ENCODE data around the gene PLEKHJ1. TPM values are rescaled to one million over a fixed set of nuclear protein-coding genes. Genes with fewer than 3 reads are reported as not detected.
A peak's percentile ranks its signal among the peaks of the same experiment; 100 is the strongest.

PLEKHJ1 gene
- total and polyA plus RNA-seq, 2 of the 13 experiments (the other 11 are each of a cell fraction or from before 2014, with no cell fraction given) = 70.5 to 130 TPM

- TF ChIP-seq RFX1 (IDR thresholded peaks at IDR 0.05) = no peak
- TF ChIP-seq MTA1 (CRISPR knock-in tag; IDR thresholded peaks at IDR 0.05; ENCODE audit: borderline replicate concordance) = 0 out of 2 replicates have a peak, but pooled peaks have one; percentile 30
- 0 out of 2 replicates have a peak, but pooled peaks have one; percentile 7 for TF ChIP-seq CTCF (CRISPR knock-in tag; IDR thresholded peaks at IDR 0.05)
- peak; percentile 49 for TF ChIP-seq RBM22 (optimal IDR thresholded peaks at IDR 0.05; ENCODE audit: low read length)
- TF ChIP-seq AGO2 (optimal IDR thresholded peaks at IDR 0.05; ENCODE audit: low read depth, low read length) = peak; percentile 57
- peak; percentile 24; the same call in 1 of the 2 replicates for TF ChIP-seq ZNF121 (CRISPR knock-in tag; IDR thresholded peaks at IDR 0.05)
- TF ChIP-seq ZNF816 (CRISPR knock-in tag; IDR thresholded peaks at IDR 0.05; ENCODE audit: borderline replicate concordance) = no peak
- BruUV-seq (replicated peaks) = no TSS peak
- Histone ChIP-seq H2AFZ (ENCODE audit: low read length) (no peak overlapping the region), H3K9ac (ENCODE audit: insufficient read depth, low read depth, low read length) (no peak overlapping the region), H3K27me3 (ENCODE audit: control insufficient read depth in 1 of 2, insufficient read depth in 2 of 2, low read length in 2 of 2) (no peaks in the 10 kb centered on the region; a peak in 1 of 5 replicates), H3K27ac (ENCODE audit: extremely low read length, insufficient read depth, low read length) (no peak overlapping the region), H3K4me1 (ENCODE audit: insufficient read depth, low read length) (no peaks in the 10 kb centered on the region), H3K4me3 (replicated peaks in 1 of 3; ENCODE audit: insufficient read depth in 1 of 3, low read depth in 2 of 3, low read length in 3 of 3) (no peak overlapping the region), H3K36me3 (replicated peaks in 1 of 2; ENCODE audit: control insufficient read depth in 1 of 2, insufficient read depth in 2 of 2, low read length in 2 of 2) (peaks cover 43 to 75% of the 10 kb centered on the region in 2 experiments; a peak in 4 of 5 replicates), H3K79me2 (ENCODE audit: insufficient read depth, low read length) (peaks cover 9% of the 10 kb centered on the region), H3K9me3 (ENCODE audit: low read length) (no peaks in the 10 kb centered on the region), H4K20me1 (ENCODE audit: insufficient read depth, low read length) (peaks cover 4% of the 10 kb centered on the region; the same call in 1 of the 2 replicates), H3K4me2 (ENCODE audit: low read depth, low read length) (no peak overlapping the region)
- intact Hi-C loops (cut with micrococcal nuclease; ENCODE audit: unreplicated experiment) = no loop called here
- peak; percentile 19; the same call in 2 of the 3 replicates for ATAC-seq
- WGBS (ENCODE audit: low lambda C conversion rate) = 90% methylated on average over 17 of the region's 32 CpGs
- in situ Hi-C loops (cut with HindIII; ENCODE audit: extremely low pct_ligation_motif_present, low pct_unique_long_range_greater_than_20kb) = no loop called here
- CTCF ChIA-PET (ENCODE audit: low intra/inter-chr PET ratio, low total read pairs) = no interaction called here
- DNase-seq (ENCODE audit: low spot score) = no peak
- POLR2A ChIA-PET = no interaction called here
- FAIRE-seq = no peak
Measured at GRCh38 chr19:2191456-2192310, 44.4 kb downstream of the PLEKHJ1 start.
